ENCODE data around the gene DENND1A. TPM values are rescaled to one million over a fixed set of nuclear protein-coding genes. Genes with fewer than 3 reads are reported as not detected.
"Not testable (repeated sequence)": the region's sequence is repeated elsewhere in the genome, so short reads cannot be mapped to it uniquely, and the experiment has no call there.

Gene DENND1A
- total and polyA plus RNA-seq, 9 donors, result 9.3 to 16.0 (median 13.8) TPM

DNA sequence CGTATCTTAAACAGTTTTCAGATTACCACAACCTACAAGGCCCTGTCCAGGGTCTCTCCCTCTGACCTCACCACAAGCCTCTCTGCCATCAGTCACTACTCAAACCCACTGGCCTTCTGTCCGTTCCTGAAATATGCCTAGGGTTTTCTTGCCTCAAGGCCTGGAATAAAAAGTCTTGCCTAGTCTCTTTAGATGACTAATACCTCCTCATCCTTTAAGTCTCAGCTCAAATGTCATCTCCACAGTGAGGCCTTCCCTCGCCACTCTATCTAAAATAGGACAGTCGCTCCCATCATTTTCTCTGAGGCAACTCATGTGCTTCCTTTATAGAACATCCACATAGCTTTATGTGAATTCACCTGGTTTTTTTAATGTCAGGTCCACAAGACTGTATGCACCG is 5.2 kb downstream of the DENND1A start:
- Histone ChIP-seq H3K4me1 (ENCODE audit: control insufficient read depth, insufficient read depth, low read length) (peaks cover 13% of the 10 kb centered on the region), H3K4me3 (ENCODE audit: low read length) (no peak overlapping the region), H3K27me3 (ENCODE audit: control insufficient read depth, insufficient read depth, low read length) (no peaks in the 10 kb centered on the region), H3K9me3 (replicated peaks; ENCODE audit: control insufficient read depth, low read depth, low read length) (no peaks in the 10 kb centered on the region), H3K27ac (ENCODE audit: low read length) (no peak overlapping the region), H3K36me3 (ENCODE audit: control insufficient read depth, insufficient read depth, low read length) (no peaks in the 10 kb centered on the region)
- 78% methylated on average over 4 of the region's 5 CpGs for WGBS (ENCODE audit: insufficient coverage)
- no peak for DNase-seq

DNA sequence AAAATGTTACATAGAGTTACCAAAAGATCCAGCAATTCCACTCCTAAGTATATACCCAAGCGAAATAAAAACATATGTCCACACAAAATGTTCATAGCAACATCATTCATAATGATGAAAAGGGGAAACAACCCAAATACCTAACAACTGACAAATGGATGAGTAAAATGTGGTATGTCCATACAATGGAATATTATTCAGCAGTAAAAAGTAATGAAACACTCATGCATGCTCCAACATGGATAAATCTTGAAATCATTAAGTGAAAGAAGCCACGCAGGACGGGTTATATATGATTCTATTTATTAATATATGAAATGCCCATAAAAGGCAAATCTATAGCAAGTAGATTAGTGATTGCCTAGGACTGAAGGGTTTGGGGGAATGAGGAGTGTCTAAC is 6.0 kb downstream of the DENND1A start:
- Histone ChIP-seq H3K9me3 (replicated peaks; ENCODE audit: control insufficient read depth, low read depth, low read length) (no peaks in the 10 kb centered on the region), H3K4me3 (ENCODE audit: low read length) (no peak overlapping the region), H3K36me3 (ENCODE audit: control insufficient read depth, insufficient read depth, low read length) (no peaks in the 10 kb centered on the region), H3K27me3 (ENCODE audit: control insufficient read depth, insufficient read depth, low read length) (no peaks in the 10 kb centered on the region), H3K4me1 (ENCODE audit: control insufficient read depth, insufficient read depth, low read length) (peaks cover 8% of the 10 kb centered on the region), H3K27ac (ENCODE audit: low read length) (no peak overlapping the region)
- DNase-seq, result no peak
- no CpG with 5 or more reads among the region's 3 CpGs for WGBS (ENCODE audit: insufficient coverage)

DNA sequence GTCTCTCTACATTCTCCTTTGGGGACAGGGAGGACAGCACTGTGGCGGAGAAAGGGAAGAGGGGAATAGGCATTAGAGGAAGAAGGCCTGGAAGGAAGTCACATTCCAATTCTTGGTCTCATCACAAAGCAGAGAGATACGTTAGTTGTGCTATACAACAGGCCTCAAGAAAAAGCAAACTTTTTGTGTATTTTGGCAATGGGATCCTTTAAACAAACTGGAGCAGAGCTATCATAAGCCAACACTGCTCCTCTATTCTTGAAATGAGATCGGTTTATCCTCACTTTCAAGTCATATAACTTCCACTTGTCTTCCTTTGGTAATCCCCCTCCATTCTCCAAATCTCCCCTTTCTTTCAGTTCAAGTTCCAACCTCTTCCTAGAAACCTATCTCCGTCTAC is 6.5 kb downstream of the DENND1A start:
- H3K27ac ChIP-seq (ENCODE audit: low read length), result no peak overlapping the region
- no peak overlapping the region for H3K4me3 ChIP-seq (ENCODE audit: low read length)
- H3K4me1 ChIP-seq (ENCODE audit: control insufficient read depth, insufficient read depth, low read length), result peaks cover 4% of the 10 kb centered on the region
- no peaks in the 10 kb centered on the region for H3K9me3 ChIP-seq (replicated peaks; ENCODE audit: control insufficient read depth, low read depth, low read length)
- WGBS (ENCODE audit: insufficient coverage), result 70% methylated on average over 2 of the region's 4 CpGs
- H3K36me3 ChIP-seq (ENCODE audit: control insufficient read depth, insufficient read depth, low read length), result no peaks in the 10 kb centered on the region
- DNase-seq, result no peak
- no peaks in the 10 kb centered on the region for H3K27me3 ChIP-seq (ENCODE audit: control insufficient read depth, insufficient read depth, low read length)

DNA sequence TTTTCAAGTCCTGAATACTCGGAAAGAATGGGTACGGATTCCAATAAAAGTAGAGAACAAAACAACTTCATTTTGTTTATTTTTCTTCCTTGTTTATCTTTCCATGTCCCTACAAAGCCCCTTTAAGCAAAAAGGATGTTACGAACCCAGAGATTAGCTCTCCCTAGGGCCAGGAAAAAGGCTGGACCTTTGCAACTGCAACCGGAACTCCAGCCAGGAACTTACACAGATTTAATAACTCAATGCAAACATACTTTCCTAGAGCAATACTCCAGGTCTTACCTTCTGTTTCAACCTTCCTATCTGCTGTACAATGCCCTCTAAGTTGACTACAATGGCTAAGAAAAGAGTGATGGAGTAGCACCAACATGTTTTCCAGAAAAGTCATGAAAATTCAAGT is 7.0 kb downstream of the DENND1A start:
- H3K4me3 ChIP-seq (ENCODE audit: low read length), result no peak overlapping the region
- no peak overlapping the region for H3K27ac ChIP-seq (ENCODE audit: low read length)

DNA sequence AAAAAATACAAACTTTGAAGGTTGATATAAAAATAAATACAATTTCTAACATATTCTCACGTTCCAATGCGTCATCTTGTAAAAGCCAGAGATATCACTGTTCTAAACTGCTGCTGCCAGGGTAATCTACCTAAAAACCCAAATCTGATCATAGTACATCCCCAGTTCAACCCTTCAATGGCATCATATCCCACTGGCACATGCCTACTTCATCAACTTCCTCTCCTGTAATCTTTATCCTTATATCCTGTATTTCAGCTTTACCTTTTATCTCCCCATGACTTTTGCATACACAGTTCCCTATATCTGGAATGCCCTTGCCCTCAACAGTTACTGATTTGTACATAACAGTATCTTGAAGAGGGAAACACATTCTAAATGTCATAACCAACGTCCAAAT is 7.5 kb downstream of the DENND1A start:
- no peak overlapping the region for H3K27ac ChIP-seq (ENCODE audit: low read length)

More for the DNA sequence above, 7.0 kb downstream of the DENND1A start:
- Histone ChIP-seq H3K4me1 (ENCODE audit: control insufficient read depth, insufficient read depth, low read length) (no peaks in the 10 kb centered on the region), H3K9me3 (replicated peaks; ENCODE audit: control insufficient read depth, low read depth, low read length) (no peaks in the 10 kb centered on the region), H3K36me3 (ENCODE audit: control insufficient read depth, insufficient read depth, low read length) (no peaks in the 10 kb centered on the region), H3K27me3 (ENCODE audit: control insufficient read depth, insufficient read depth, low read length) (no peaks in the 10 kb centered on the region)
- WGBS (ENCODE audit: insufficient coverage), result 29% methylated on average over 1 of the region's 4 CpGs
- DNase-seq, result no peak

DNA sequence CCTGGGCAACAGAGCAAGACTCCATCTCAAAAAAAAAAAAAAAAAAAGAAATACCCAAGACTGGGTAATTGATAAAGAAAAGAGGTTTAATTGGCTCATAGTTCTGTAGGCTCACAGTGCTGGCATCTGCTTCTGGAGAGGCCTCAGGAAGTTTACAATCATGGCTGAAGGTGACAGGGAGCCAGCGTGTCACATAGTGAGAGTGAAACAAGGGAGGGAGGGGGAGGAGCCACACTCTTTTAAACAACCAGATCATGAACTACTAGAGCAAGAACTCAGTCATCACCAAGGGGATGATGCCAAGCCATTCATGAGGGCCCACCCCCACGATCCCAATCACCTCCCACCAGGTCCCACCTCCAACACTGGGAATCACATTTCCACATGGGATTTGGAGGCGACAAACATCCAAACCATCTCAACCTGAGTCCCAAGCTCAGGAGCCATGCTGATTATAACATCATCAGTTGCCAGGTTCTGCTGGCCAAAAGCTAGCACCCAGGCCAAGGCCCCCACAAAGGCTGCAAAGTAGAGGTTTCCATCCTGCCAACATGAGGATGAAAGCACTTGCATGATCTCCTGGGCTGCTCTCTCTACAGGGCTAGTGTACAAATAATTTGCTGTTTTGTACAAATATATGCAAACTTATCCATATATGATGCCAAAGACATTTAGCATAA is 15.3 kb downstream of the DENND1A start:
- no peak for DNase-seq
- no peak overlapping the region for H3K4me3 ChIP-seq (ENCODE audit: low read length)
- peaks cover 4% of the 10 kb centered on the region for H3K9me3 ChIP-seq (replicated peaks; ENCODE audit: control insufficient read depth, low read depth, low read length)
- H3K27ac ChIP-seq (ENCODE audit: low read length), result no peak overlapping the region
- WGBS (ENCODE audit: insufficient coverage), result 71% methylated on average over 1 of the region's 3 CpGs
- H3K36me3 ChIP-seq (ENCODE audit: control insufficient read depth, insufficient read depth, low read length), result no peaks in the 10 kb centered on the region
- H3K27me3 ChIP-seq (ENCODE audit: control insufficient read depth, insufficient read depth, low read length), result no peaks in the 10 kb centered on the region
- H3K4me1 ChIP-seq (ENCODE audit: control insufficient read depth, insufficient read depth, low read length), result no peaks in the 10 kb centered on the region

More for the DNA sequence above, 7.5 kb downstream of the DENND1A start:
- no peak for DNase-seq
- H3K4me3 ChIP-seq (ENCODE audit: low read length), result no peak overlapping the region
- no peaks in the 10 kb centered on the region for H3K9me3 ChIP-seq (replicated peaks; ENCODE audit: control insufficient read depth, low read depth, low read length)
- H3K4me1 ChIP-seq (ENCODE audit: control insufficient read depth, insufficient read depth, low read length), result no peaks in the 10 kb centered on the region
- H3K27me3 ChIP-seq (ENCODE audit: control insufficient read depth, insufficient read depth, low read length), result no peaks in the 10 kb centered on the region
- WGBS (ENCODE audit: insufficient coverage), result 100% methylated on average over 1 of the region's 3 CpGs
- no peaks in the 10 kb centered on the region for H3K36me3 ChIP-seq (ENCODE audit: control insufficient read depth, insufficient read depth, low read length)

DNA sequence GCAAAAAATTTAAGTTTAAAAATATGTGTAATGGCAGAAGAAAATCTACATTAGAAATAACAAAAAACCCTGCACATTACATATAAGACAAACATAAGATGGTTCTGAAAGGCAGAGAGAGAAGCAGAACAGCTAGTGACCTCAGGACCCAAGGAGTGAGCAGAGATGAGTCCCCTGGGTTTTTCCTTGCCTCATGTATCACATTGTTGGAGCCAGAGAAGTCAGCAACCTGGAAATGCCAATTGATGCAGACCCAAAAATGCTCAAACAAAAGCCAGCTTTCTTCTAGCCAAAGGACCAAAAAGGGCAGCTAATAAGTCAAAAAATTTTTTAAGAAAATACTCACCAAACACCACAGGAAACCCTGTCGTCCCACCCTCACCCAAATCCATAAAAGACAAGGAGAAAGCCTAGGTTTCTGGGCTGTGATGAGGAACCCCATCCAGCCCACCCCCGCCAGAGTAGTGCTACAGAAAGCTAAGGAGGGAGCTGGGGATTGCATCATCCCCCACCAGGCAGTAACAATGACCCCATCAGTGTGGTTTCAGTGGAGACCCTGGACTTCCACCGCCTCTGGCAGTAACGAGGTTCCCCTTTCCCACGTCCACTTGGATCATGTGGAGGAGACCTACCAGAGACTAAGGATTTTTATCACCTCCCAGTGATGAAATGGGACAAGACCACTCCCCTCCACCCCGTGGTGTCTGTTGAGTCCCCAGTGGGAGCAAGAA is 17.6 kb downstream of the DENND1A start:
- H3K27me3 ChIP-seq (ENCODE audit: control insufficient read depth, insufficient read depth, low read length), result no peaks in the 10 kb centered on the region
- H3K4me1 ChIP-seq (ENCODE audit: control insufficient read depth, insufficient read depth, low read length), result no peaks in the 10 kb centered on the region
- peaks cover 4% of the 10 kb centered on the region for H3K9me3 ChIP-seq (replicated peaks; ENCODE audit: control insufficient read depth, low read depth, low read length)
- WGBS (ENCODE audit: insufficient coverage), result 82% methylated on average over 4 of the region's 6 CpGs
- DNase-seq, result no peak
- H3K27ac ChIP-seq (ENCODE audit: low read length), result no peak overlapping the region
- no peak overlapping the region for H3K4me3 ChIP-seq (ENCODE audit: low read length)
- H3K36me3 ChIP-seq (ENCODE audit: control insufficient read depth, insufficient read depth, low read length), result no peaks in the 10 kb centered on the region

DNA sequence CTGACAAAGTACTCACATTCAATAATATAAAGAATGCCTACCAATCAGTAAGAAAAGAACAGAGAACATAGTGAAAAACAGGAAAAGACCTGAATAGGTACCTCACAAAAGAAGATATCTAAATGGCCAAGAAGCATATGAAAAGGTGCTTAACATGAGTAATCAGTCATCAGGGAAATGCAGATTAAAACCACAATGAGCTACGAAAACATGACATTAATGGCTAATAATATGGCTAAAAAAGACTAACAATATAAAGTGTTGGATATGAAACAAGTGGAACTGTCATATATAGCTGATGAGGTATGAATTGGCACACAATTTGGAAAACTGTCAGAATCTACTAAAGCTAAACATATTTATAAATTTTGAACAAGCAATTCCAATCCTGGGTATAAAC is 18.9 kb downstream of the DENND1A start:
- WGBS (ENCODE audit: insufficient coverage), result no CpG with 5 or more reads among the region's 1 CpG
- no peaks in the 10 kb centered on the region for H3K36me3 ChIP-seq (ENCODE audit: control insufficient read depth, insufficient read depth, low read length)
- H3K4me1 ChIP-seq (ENCODE audit: control insufficient read depth, insufficient read depth, low read length), result no peaks in the 10 kb centered on the region
- H3K27ac ChIP-seq (ENCODE audit: low read length), result no peak overlapping the region
- H3K9me3 ChIP-seq (replicated peaks; ENCODE audit: control insufficient read depth, low read depth, low read length), result peaks cover 4% of the 10 kb centered on the region
- no peak overlapping the region for H3K4me3 ChIP-seq (ENCODE audit: low read length)
- no peak for DNase-seq
- no peaks in the 10 kb centered on the region for H3K27me3 ChIP-seq (ENCODE audit: control insufficient read depth, insufficient read depth, low read length)

DNA sequence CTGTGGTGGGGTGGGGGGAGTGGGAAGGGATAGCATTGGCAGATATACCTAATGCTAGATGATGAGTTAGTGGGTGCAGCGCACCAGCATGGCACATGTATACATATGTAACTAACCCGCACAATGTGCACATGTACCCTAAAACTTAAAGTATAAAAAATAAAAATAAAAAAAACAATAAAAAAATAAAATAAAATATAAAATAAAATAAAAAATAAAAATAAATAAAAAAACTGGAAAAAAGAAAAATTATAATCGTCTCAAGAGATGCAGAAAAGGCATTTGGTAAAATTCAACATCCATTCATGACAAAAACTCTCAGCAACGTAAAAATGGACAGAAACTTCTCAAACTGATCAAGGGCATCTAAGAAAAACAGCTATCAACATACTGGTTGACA is 20.7 kb downstream of the DENND1A start:
- not testable (repeated sequence) for H3K36me3 ChIP-seq (ENCODE audit: control insufficient read depth, insufficient read depth, low read length); H3K27ac ChIP-seq (ENCODE audit: low read length); H3K27me3 ChIP-seq (ENCODE audit: control insufficient read depth, insufficient read depth, low read length); H3K9me3 ChIP-seq (replicated peaks; ENCODE audit: control insufficient read depth, low read depth, low read length); H3K4me1 ChIP-seq (ENCODE audit: control insufficient read depth, insufficient read depth, low read length); DNase-seq; H3K4me3 ChIP-seq (ENCODE audit: low read length)
- WGBS (ENCODE audit: insufficient coverage), result no CpG with 5 or more reads among the region's 4 CpGs

DNA sequence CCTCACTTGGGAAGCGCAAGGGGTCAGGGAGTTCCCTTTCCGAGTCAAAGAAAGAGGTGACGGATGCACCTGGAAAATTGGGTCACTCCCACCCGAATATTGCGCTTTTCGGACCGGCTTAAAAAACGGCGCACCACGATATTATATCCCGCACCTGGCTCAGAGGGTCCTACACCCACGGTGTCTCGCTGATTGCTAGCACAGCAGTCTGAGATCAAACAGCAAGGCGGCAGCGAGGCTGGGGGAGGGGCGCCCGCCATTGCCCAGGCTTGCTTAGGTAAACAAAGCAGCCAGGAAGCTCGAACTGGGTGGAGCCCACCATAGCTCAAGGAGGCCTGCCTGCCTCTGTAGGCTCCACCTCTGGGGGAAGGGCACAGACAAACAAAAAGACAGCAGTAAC is 26.4 kb downstream of the DENND1A start:
- H3K36me3 ChIP-seq (ENCODE audit: control insufficient read depth, insufficient read depth, low read length); DNase-seq; H3K27me3 ChIP-seq (ENCODE audit: control insufficient read depth, insufficient read depth, low read length); H3K27ac ChIP-seq (ENCODE audit: low read length); H3K4me1 ChIP-seq (ENCODE audit: control insufficient read depth, insufficient read depth, low read length); H3K9me3 ChIP-seq (replicated peaks; ENCODE audit: control insufficient read depth, low read depth, low read length); H3K4me3 ChIP-seq (ENCODE audit: low read length): not testable (repeated sequence)
- 92% methylated on average over 12 of the region's 18 CpGs for WGBS (ENCODE audit: insufficient coverage)

Measured in muscle of leg (tissue), 11 donors.